Measurements from ENCODE around the gene GMCL2. TPM values are rescaled to one million over a fixed set of nuclear protein-coding genes. Genes with fewer than 3 reads are reported as not detected.

The GMCL2 gene
- total RNA-seq, 1 experiment from 2014 or later, result not detected

GRCh38 chr5:178232124-178232919 is 45.2 kb upstream of the GMCL2 start, which contains the start of gene PHYKPL (continued):
- TF ChIP-seq ZNF317 (CRISPR knock-in tag; IDR thresholded peaks at IDR 0.05; ENCODE audit: borderline replicate concordance, low read depth), result no peak
- TF ChIP-seq, protein P1, sequence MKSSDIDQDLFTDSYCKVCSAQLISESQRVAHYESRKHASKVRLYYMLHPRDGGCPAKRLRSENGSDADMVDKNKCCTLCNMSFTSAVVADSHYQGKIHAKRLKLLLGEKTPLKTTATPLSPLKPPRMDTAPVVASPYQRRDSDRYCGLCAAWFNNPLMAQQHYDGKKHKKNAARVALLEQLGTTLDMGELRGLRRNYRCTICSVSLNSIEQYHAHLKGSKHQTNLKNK (CRISPR knock-in tag; IDR thresholded peaks at IDR 0.05), result no peak
- TF ChIP-seq ZNF532 (CRISPR knock-in tag; IDR thresholded peaks at IDR 0.05; ENCODE audit: borderline replicate concordance), result no peak
- no peak for TF ChIP-seq SMAD4 (CRISPR knock-in tag; IDR thresholded peaks at IDR 0.05)
- TF ChIP-seq HMGA2 (CRISPR knock-in tag; IDR thresholded peaks at IDR 0.05), result no peak
- TF ChIP-seq IRF2 (CRISPR knock-in tag; IDR thresholded peaks at IDR 0.05; ENCODE audit: borderline replicate concordance, low read depth), result no peak
- no peak for TF ChIP-seq FOXP1 (CRISPR knock-in tag; IDR thresholded peaks at IDR 0.05; ENCODE audit: borderline replicate concordance)
- TF ChIP-seq, protein P2, sequence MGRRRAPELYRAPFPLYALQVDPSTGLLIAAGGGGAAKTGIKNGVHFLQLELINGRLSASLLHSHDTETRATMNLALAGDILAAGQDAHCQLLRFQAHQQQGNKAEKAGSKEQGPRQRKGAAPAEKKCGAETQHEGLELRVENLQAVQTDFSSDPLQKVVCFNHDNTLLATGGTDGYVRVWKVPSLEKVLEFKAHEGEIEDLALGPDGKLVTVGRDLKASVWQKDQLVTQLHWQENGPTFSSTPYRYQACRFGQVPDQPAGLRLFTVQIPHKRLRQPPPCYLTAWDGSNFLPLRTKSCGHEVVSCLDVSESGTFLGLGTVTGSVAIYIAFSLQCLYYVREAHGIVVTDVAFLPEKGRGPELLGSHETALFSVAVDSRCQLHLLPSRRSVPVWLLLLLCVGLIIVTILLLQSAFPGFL (CRISPR knock-in tag; IDR thresholded peaks at IDR 0.05; ENCODE audit: borderline replicate concordance), result no peak
- TF ChIP-seq, protein P3, sequence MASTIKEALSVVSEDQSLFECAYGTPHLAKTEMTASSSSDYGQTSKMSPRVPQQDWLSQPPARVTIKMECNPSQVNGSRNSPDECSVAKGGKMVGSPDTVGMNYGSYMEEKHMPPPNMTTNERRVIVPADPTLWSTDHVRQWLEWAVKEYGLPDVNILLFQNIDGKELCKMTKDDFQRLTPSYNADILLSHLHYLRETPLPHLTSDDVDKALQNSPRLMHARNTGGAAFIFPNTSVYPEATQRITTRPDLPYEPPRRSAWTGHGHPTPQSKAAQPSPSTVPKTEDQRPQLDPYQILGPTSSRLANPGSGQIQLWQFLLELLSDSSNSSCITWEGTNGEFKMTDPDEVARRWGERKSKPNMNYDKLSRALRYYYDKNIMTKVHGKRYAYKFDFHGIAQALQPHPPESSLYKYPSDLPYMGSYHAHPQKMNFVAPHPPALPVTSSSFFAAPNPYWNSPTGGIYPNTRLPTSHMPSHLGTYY (CRISPR knock-in tag; IDR thresholded peaks at IDR 0.05), result no peak

- DNase-seq (ENCODE audit: low spot score) (no peak), ATAC-seq (no peak; the same call in 1 of the 2 replicates)
- ChIA-PET CTCF (interaction anchor here (0.6 to 1.1 kb wide), 4 partner anchors 14 to 72 kb away, joined by 3 to 4 read pairs (median 4); partner anchors contain the start of gene HNRNPAB), POLR2A (interaction anchor here (0.5 to 0.6 kb wide), 2 partner anchors 12 to 51 kb away, joined by 3 to 4 read pairs; no protein-coding TSS in a partner anchor)
- H3K9me3 Mint-ChIP-seq, result peaks cover 8% of the 10 kb centered on the region; the same call in 1 of the 2 replicates
- peaks cover 17% of the 10 kb centered on the region for H3K4me1 Mint-ChIP-seq
- no peak for TF ChIP-seq SOX15 (CRISPR knock-in tag; IDR thresholded peaks at IDR 0.05)
- TF ChIP-seq MAX (CRISPR knock-in tag; IDR thresholded peaks at IDR 0.05), result peak; percentile 77
- TF ChIP-seq, protein P4, sequence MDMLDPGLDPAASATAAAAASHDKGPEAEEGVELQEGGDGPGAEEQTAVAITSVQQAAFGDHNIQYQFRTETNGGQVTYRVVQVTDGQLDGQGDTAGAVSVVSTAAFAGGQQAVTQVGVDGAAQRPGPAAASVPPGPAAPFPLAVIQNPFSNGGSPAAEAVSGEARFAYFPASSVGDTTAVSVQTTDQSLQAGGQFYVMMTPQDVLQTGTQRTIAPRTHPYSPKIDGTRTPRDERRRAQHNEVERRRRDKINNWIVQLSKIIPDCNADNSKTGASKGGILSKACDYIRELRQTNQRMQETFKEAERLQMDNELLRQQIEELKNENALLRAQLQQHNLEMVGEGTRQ (CRISPR knock-in tag; IDR thresholded peaks at IDR 0.05), result 0 out of 2 replicates have a peak, but pooled peaks have one; percentile 32
- no peak for TF ChIP-seq E2F1 (CRISPR knock-in tag; IDR thresholded peaks at IDR 0.05)
- TF ChIP-seq USF1 (CRISPR knock-in tag; IDR thresholded peaks at IDR 0.05), result 0 out of 2 replicates have a peak, but pooled peaks have one; percentile 38
- no peak for TF ChIP-seq STAT6 (CRISPR knock-in tag; conservative IDR thresholded peaks at IDR 0.05; ENCODE audit: low read depth)
- peak overlapping the region; percentile 78 for H3K4me3 Mint-ChIP-seq
- peaks cover 44% of the 10 kb centered on the region for H3K36me3 Mint-ChIP-seq
- H3K27me3 Mint-ChIP-seq (ENCODE audit: low read depth), result no peaks in the 10 kb centered on the region
- H3K27ac Mint-ChIP-seq, result peak overlapping the region; percentile 76
These were observed 44.5 kb upstream of the GMCL2 start for GRCh38 chr5:178231539-178232123.

All from WTC11 (cell line).